HEK293 (cell line): ENCODE results near the gene TYRO3.

Experiments used
- CTCF ChIA-PET: fragments of 350-600 bp; formaldehyde crosslinking; extraction: SDS; loops from one replicate; lab custom pipeline; 2021; ENCODE audit warnings: antibody characterized with exemption; lab: Yijun Ruan, JAX
- POLR2A ChIA-PET: fragments of 300-600 bp; formaldehyde crosslinking; extraction: SDS; loops from one replicate; lab custom pipeline; 2020; ENCODE audit warnings: antibody characterized with exemption, inconsistent platforms; lab: Yijun Ruan, JAX
- H3K27ac ChIP-seq: fragments of 200-500 bp; sonication (Bioruptor generic); 2 replicates; pipeline ENCODE4 v1.5.1; 2014; ENCODE audit warnings: low read depth, low read length, control low read depth, inconsistent platforms; ENCODE audit errors: extremely low read depth
- H3K36me3 ChIP-seq, 2 experiments: fragments of 200-500 bp in 1 of 2; sonication (Bioruptor generic) in 1 of 2; 1 replicate in 1 of 2; 2 replicates in 1 of 2; pipeline ENCODE4 v1.5.1; 2014 to 2017; ENCODE audit warnings: inconsistent platforms in 2 of 2, low read length in 2 of 2; ENCODE audit not compliant: control insufficient read depth in 2 of 2, insufficient read depth in 1 of 2
- H3K4me1 ChIP-seq: fragments of 200-500 bp; sonication (Bioruptor generic); 2 replicates; pipeline ENCODE4 v1.5.1; 2014; ENCODE audit warnings: mild to moderate bottlenecking, low read length, inconsistent platforms; ENCODE audit not compliant: control insufficient read depth, insufficient read depth
- H3K4me3 ChIP-seq: 2 replicates; pipeline ENCODE4 v1.5.1; 2011; ENCODE audit warnings: low read depth, mild to moderate bottlenecking, control low read depth, low read length, moderate library complexity
- H3K9me3 ChIP-seq: fragments of 200-500 bp; sonication (Bioruptor generic); 2 replicates; pipeline ENCODE4 v1.5.1; 2014; ENCODE audit warnings: low read depth, low read length, inconsistent platforms; ENCODE audit not compliant: control insufficient read depth, insufficient read depth
- HOXA7 ChIP-seq: sonication (generic); formaldehyde crosslinking; IDR thresholded peaks from 2 replicates; pipeline ENCODE4 v1.8.1; 2022; ENCODE audit warnings: missing genetic modification reagents, borderline replicate concordance
- KLF8 ChIP-seq: fragments of 450-650 bp; formaldehyde crosslinking; IDR thresholded peaks from 2 replicates; pipeline ENCODE4 v1.5.1; 2016; ENCODE audit warnings: missing biosample characterization, missing genetic modification characterization
- MZF1 ChIP-seq: fragments of 450-650 bp; formaldehyde crosslinking; IDR thresholded peaks from 2 replicates; pipeline ENCODE4 v1.5.1; 2017; ENCODE audit warnings: missing biosample characterization, missing genetic modification characterization, borderline replicate concordance
- OSR2 ChIP-seq: fragments of 450-650 bp; formaldehyde crosslinking; IDR thresholded peaks from 2 replicates; pipeline ENCODE4 v1.5.1; 2016; ENCODE audit warnings: missing biosample characterization, missing genetic modification characterization
- REST ChIP-seq: fragments of 450-650 bp; formaldehyde crosslinking; IDR thresholded peaks from 2 replicates; pipeline ENCODE4 v1.5.1; 2016; ENCODE audit warnings: missing biosample characterization, missing genetic modification characterization
- WT1 ChIP-seq: fragments of 450-650 bp; formaldehyde crosslinking; IDR thresholded peaks from 2 replicates; pipeline ENCODE4 v1.5.1; 2016; ENCODE audit warnings: missing biosample characterization, missing genetic modification characterization
- ZNF10 ChIP-seq: fragments of 450-650 bp; formaldehyde crosslinking; IDR thresholded peaks from 2 replicates; pipeline ENCODE4 v1.5.1; 2017; ENCODE audit warnings: missing biosample characterization, missing genetic modification characterization
- ZNF112 ChIP-seq: fragments of 450-650 bp; formaldehyde crosslinking; IDR thresholded peaks from 2 replicates; pipeline ENCODE4 v1.5.0; 2017; ENCODE audit warnings: missing biosample characterization, missing genetic modification characterization
- ZNF133 ChIP-seq: fragments of 450-650 bp; formaldehyde crosslinking; IDR thresholded peaks from 2 replicates; pipeline ENCODE4 v1.5.1; 2016; ENCODE audit warnings: missing biosample characterization, missing genetic modification characterization
- ZNF184 ChIP-seq: fragments of 450-650 bp; IDR thresholded peaks from 2 replicates; pipeline ENCODE4 v1.5.1; 2018; ENCODE audit warnings: missing biosample characterization, mild to moderate bottlenecking, missing genetic modification characterization
- ZNF280D ChIP-seq: fragments of 450-650 bp; formaldehyde crosslinking; IDR thresholded peaks from 2 replicates; pipeline ENCODE4 v1.5.1; 2016; ENCODE audit warnings: missing biosample characterization, missing genetic modification characterization
- ZNF341 ChIP-seq: fragments of 450-650 bp; formaldehyde crosslinking; IDR thresholded peaks from 2 replicates; pipeline ENCODE4; 2016; ENCODE audit warnings: low read depth, missing biosample characterization, missing genetic modification characterization
- ZNF558 ChIP-seq: fragments of 450-650 bp; formaldehyde crosslinking; IDR thresholded peaks from 2 replicates; pipeline ENCODE4 v1.5.1; 2016; ENCODE audit warnings: missing biosample characterization, missing genetic modification characterization
- ZNF701 ChIP-seq: fragments of 450-650 bp; formaldehyde crosslinking; IDR thresholded peaks from 2 replicates; pipeline ENCODE4 v1.5.1; 2016; ENCODE audit warnings: missing biosample characterization, missing genetic modification characterization
- ZSCAN30 ChIP-seq: fragments of 450-650 bp; IDR thresholded peaks from 2 replicates; pipeline ENCODE4 v1.5.1; 2018; ENCODE audit warnings: missing biosample characterization, mild to moderate bottlenecking, missing genetic modification characterization, moderate library complexity

The TYRO3 gene

GRCh38 chr15:41566121-41566885 is 7.3 kb downstream of the TYRO3 start (continued):
- TF ChIP-seq REST (tag by site-specific recombination): no peak

GRCh38 chr15:41567261-41567660 is 8.2 kb downstream of the TYRO3 start:
- ChIA-PET POLR2A (no interaction called here), CTCF (interaction anchor here (1.0 to 1.3 kb wide), 2 partner anchors 9 to 37 kb away, joined by 4 to 6 read pairs; no protein-coding TSS in a partner anchor)
- H3K4me3 ChIP-seq: no peak overlapping the region

GRCh38 chr15:41567862-41568261 is 8.8 kb downstream of the TYRO3 start:
- no peak overlapping the region for H3K27ac ChIP-seq
- H3K4me3 ChIP-seq: no peak overlapping the region
- TF ChIP-seq ZNF280D (tag by site-specific recombination) (no peak), ZNF112 (no peak), ZNF341 (peak; percentile 37; the same call in 1 of the 2 replicates)
- H3K36me3 ChIP-seq: peaks cover 0 to 43% of the 10 kb centered on the region in 2 experiments; a peak in 1 of 3 replicates
- POLR2A ChIA-PET: interaction anchor here (1.2 kb wide), 1 partner anchor 10 kb away, joined by 6 read pairs; the partner anchor contains the start of gene TYRO3
- peaks cover 3% of the 10 kb centered on the region for H3K4me1 ChIP-seq
- H3K9me3 ChIP-seq: no peaks in the 10 kb centered on the region
- CTCF ChIA-PET: interaction anchor here (1.0 to 1.1 kb wide), 2 partner anchors 10 to 102 kb away, joined by 3 to 4 read pairs; no protein-coding TSS in a partner anchor

More at GRCh38 chr15:41567261-41567660, 8.2 kb downstream of the TYRO3 start:
- H3K9me3 ChIP-seq: no peaks in the 10 kb centered on the region
- peaks cover 3% of the 10 kb centered on the region for H3K4me1 ChIP-seq
- TF ChIP-seq ZNF112: no peak
- no peak for TF ChIP-seq ZNF10 (tag by site-specific recombination)
- TF ChIP-seq WT1 (tag by site-specific recombination): no peak
- TF ChIP-seq MZF1 (tag by site-specific recombination): no peak
- TF ChIP-seq ZNF133 (tag by site-specific recombination): no peak
- no peak for TF ChIP-seq ZNF701 (tag by site-specific recombination)
- TF ChIP-seq HOXA7: no peak
- TF ChIP-seq ZNF184 (tag by site-specific recombination): no peak
- no peak for TF ChIP-seq OSR2
- TF ChIP-seq ZNF558 (tag by site-specific recombination): no peak
- TF ChIP-seq ZSCAN30: no peak
- TF ChIP-seq KLF8 (tag by site-specific recombination): no peak
- peaks cover 0 to 43% of the 10 kb centered on the region in 2 experiments; a peak in 1 of 3 replicates for H3K36me3 ChIP-seq
- H3K27ac ChIP-seq: no peak overlapping the region
